GM19328 (cell line): ENCODE measurements around the gene BGN.

Experiments
- ATAC-seq: cut with Tn5 transposase; IDR thresholded peaks from one replicate; pipeline ENCODE4 v1.9.1; 2021; ENCODE audit warnings: mild to moderate bottlenecking, moderate library complexity; ENCODE audit not compliant: unreplicated experiment

Gene BGN

DNA sequence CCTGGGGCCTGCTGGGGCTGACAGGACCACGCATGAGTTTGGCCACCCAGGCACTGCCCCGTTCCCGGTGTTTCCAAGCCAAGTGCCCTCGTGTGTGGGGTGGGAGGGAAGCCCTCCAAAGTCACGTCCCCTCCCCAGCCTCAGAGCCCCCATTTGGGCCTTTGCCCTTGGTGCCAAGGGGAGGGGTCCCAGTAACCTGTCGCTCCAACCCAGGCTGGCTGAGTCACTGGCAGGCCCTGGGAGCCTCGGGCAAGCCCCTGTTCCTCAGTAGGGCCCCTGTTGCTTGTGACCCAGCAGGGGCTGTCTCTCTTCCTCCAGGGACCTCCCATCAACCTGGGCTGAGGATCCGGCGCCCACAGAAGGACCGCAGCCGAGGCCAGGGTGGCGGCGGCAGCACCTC is 13.7 kb upstream of the BGN start:
- no peak for ATAC-seq

DNA sequence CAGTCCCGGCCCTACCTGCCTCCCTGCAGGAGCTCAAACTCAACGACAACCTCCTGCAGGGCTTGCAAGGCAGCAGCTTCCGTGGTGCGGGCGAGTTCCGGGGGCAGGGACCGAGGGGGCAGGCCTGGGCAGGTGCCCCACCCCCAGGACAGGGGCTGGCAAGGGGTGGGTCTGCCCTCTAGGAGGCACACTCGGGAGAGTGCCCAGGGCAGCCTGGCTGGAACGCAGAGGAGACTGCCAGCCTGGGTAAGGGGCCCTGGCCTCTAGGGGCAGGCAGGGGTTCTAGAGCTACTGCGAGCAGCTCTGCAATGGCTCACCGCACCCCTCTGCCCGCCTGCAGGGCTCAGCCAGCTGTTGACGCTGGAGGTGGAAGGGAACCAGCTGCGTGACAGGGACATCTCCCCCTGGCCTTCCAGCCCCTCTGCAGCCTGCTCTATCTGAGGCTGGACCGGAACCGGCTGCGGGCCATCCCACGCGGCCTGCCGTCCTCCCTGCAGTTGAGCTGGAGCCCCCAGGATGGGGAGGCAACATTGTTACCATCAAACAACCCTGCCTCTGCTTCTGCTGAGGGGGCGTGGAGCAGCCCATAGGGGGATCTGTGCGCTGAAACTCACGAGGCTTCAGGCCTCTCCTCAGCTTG is 12.3 kb upstream of the BGN start:
- no peak for ATAC-seq

GRCh38 chrX:153485396-153486080 is 9.2 kb upstream of the BGN start:
- no peak for ATAC-seq

DNA sequence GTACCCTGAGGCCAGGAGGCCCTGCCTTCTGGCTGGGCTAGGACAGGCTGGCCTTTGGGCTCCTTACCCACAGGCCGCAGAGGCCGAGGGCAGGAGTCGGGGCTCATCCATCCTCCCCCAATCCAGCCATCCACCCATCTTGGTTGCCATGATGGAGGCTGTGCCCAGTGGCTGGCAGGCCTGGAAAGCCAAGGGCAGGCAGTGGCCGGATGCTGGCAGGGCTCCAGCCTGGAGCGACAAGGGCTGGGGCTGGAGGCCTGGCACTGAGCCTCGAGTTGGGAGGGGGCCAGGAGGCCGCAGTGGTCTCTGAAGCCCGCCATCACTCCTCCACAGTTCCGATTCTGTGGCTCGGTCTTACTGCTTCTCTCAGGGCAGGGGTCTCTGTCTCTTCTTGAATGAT is 8.6 kb upstream of the BGN start:
- ATAC-seq, result no peak

GRCh38 chrX:153487590-153488071 is 7.1 kb upstream of the BGN start:
- ATAC-seq, result no peak

DNA sequence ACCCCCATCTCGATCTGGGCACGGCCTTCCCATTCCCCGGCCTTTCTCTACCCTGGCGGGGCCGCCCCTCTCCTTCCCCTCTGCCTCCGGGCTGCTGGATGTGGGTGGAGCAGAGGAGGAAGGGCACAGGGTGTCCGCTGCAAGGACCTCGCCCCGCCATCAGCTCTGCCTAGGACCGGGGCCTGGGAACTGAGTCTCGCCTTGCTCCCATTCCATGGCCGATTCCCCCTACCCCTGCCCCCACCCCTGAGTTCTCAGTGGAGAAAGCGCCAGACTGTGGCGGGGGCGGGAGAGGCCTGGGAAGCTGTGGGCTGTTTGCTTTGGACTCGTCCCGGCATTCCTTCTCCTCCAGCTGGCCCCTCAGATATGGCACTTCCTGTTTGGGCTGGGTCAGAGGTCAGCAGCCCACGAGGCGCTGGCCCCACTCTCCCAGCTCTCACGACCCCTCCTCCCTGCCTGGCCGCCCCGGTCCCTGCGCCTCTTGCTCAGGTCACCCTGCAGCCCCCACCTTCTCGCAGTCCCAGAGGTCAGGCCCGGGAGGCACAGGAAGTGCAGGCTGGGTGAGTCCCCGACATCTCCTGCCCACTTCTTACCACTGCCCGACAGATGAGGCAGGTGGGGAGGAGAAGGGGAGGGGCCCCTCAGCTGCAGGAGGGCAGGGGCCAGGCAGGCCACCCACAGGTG is 6.4 kb upstream of the BGN start:
- no peak for ATAC-seq

GRCh38 chrX:153490217-153490930 is 4.4 kb upstream of the BGN start:
- no peak for ATAC-seq

DNA sequence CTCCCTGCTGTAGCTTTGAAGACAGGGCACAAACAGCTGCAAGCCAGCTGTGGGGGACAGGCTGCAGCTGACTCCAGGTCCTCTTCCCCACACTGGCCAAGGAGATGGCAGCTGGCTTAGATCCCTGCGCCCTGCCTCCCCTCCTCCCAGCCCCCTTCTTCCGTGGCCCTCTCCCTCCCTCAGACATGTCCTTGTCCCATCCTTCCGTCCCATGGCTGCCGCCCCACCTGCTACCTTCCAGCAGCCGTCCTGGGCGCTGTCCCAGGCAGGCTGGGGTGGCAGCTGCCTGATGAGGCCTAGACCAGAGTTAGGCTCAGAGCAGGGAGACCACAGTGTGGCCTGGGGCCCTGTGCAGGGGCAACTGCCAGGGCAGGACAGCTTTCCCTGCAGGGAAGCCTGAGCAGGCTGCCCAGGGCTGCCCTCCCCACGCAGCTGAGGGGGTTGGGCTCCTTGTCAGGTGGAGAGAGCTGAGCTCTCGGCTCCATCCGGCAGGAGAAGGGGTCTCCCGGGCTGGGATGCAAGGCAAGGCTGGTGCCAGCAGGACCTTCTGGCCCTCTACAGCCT is 3.3 kb upstream of the BGN start:
- ATAC-seq, result no peak

DNA sequence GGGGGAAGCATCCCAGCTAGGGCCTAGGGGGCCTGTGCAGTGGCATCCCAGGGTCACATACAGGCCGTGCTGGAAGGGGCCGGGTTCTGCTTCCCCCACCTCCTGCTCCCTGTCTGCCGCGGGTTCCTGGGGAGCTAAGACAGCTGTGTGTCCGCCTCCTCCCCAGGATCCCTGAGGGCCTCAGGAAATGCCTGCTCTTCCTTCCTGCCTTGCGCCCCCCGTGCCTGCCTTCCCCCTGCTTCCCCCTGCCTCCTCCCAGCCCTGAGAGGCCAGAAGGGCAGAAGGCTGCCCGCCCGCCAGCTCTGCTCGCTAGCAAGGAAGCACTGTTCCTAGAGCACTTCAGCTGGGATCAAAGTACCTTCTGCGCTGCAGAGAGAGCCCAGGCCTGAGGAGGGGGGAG is 2.9 kb upstream of the BGN start:
- ATAC-seq, result no peak

DNA sequence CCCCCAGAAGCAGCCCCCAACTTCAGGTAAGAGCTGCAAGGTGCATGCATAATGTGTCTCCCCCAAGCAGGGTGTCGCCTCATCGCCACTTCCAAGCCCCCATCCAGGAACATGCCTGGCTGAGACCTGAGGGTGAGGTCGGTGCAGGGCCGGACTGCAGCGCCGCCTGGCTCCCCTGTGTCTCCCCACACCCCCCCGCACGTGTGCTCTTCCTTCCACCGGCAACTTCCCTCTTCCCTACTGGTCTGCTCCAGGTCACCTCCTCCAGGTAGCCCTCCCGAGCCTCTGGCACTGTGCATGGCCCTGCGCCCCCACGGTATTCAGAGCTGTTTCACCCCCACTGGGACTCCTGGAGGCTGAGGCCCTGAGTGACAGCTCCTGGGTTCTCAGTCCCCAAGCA is 2.2 kb upstream of the BGN start:
- no peak for ATAC-seq

- no peak for ATAC-seq
These were observed 1.7 kb upstream of the BGN start for GRCh38 chrX:153493085-153493484.

- ATAC-seq, result no peak
These were observed 719 bp upstream of the BGN start for GRCh38 chrX:153494061-153494460.

- ATAC-seq, result no peak
These were observed 577 bp downstream of the BGN start for GRCh38 chrX:153495362-153495751.

DNA sequence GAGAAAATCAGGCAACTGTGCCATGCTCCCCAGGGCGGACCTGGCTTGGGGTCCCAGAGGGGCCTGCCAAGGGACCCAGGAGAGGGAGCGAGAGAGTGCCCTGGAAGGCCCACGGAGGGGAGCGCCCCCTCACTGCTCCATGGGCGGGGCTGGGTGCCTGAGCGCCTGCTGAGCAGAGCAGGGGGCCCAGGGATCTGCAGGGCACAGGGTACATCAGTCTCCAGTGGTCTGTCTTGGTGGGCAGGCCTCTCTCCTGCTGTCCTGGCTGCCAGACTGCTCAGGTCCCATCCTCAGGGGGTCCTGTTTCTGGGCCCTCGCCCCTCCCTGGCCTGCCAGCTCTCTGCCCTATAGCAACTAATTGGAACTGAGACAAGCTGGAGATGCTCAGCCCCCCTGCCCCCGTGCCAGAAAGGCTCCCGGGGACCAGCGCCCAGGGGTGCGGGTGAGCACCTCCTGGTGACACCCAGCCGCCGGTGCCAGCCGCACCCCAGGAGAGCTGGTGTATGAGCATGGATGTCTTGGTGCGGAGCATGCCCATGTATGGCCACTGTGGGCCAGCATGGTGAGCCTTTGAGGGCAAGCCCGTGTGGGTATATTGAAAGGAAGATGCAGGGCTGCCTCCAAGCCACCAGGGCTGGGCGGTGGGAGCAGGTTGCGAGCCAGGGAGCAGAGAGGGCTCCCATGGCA is 1.3 kb downstream of the BGN start:
- no peak for ATAC-seq

DNA sequence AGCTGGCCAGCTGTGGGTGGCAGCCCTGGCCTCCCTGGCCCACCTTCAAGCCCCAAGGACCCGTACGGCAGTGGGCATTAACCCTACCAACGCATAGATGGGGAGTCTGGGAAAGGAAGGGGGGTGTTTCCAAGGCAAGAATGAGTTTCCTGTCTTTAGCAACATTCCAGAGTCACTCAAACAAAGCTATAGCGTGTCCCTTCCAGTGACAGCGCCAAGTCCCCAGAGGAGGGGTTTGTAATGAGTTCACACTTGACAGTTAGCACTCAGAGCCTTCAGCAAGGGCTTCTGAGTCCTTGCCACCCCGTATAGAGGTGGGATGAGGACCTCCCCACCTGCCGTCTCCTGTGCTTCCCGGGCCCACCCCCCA is 1.8 kb downstream of the BGN start:
- no peak for ATAC-seq

DNA sequence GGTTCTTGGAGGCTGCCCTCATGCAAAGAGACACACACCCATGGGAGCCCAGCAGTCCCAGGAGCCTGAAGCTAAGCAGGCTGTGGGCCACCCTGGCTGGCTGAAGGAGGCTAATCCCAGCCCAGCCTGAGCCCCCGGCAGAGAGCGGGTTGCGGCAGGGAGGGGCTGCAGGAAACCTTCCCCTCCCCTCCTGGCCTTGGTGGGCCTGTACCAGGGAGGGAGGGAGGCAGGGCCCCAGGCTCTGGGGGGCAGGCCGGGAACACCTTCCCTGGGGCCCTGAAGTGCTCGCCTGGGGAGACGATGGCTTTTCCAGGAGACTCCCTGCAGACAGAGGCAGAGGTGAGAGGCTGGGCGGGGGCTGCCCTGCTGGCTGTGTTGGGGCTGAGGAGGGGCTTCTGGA is 3.7 kb downstream of the BGN start:
- no peak for ATAC-seq

- no peak for ATAC-seq
These were observed 4.6 kb downstream of the BGN start for GRCh38 chrX:153499341-153499740.

GRCh38 chrX:153499876-153500275 is 5.1 kb downstream of the BGN start:
- ATAC-seq, result no peak

- ATAC-seq, result no peak
These were observed 6.0 kb downstream of the BGN start for GRCh38 chrX:153500676-153501280.

DNA sequence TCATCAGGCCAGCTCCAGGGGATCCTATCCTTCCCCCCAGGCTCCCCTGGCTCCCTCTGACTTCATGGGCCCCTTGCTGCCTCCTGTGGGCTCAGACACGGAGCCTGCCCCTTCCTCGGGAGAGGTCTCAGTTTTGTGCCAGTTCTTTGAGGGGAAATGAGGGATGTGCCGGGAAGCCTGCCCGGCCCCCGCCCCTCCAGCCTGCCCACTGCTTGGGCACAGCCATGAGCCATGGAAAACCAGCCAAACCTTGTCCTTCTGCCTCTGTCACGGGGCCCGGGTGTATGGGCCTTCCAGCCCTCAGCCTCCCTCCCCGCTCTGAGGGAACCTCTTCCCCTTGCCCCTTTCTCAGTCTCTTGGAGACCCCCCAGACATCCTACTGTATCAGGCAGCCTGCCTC is 6.8 kb downstream of the BGN start:
- no peak for ATAC-seq
